Stimulated activated CD8-positive, alpha-beta memory T cell treated with anti-CD3 and anti-CD28 coated beads, Interleukin-4, amount 100 ng/mL, for 24 hours (primary cell): ENCODE data around the gene SHROOM1.

Source experiments
- DNase-seq: peaks from one replicate; pipeline ENCODE4 v3.0.0-alpha.2; 2020; ENCODE audit warnings: low read depth

Gene SHROOM1

DNA sequence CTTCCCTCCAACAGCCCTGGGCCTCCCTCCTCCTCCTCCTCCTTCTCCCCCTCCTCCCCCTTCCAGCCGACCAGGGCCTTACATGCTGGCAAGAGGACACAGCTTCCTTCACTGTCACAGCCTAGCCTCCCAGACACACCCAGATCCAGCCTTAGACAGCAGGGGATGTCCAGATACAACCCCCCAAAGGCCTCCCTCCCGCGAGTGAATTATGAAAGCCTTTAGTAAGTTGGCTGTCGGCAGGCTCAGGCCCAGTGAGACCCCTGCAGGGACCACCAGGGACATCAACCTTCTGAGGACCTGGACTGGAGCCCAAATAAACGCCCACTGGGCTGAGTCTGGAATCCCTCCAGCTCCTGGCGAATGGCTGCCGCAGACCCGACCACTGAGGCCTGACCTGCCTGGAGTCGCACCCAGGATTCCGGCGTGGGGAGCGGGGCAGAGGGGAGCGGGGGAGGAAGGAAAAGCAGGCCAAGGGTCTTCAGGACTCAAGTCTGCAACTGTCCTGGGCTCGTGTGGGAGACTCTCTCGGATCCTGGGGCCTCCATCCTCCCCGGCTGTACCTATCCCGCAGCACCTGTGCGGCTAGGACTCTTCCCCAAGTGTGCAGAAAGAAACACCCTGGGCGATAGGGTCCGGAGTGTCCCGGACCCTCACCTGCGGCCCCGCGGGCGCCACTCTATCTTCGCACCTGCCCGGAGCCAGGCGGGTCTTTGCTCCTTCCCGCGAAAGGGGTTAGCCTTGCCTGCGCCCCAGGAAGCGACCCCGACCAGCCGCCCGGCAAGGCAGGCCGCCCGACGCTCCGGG is 54.1 kb downstream of the SHROOM1 start:
- no peak for DNase-seq

- no peak for DNase-seq
Observed at GRCh38 chr5:132775476-132775961, 54.9 kb downstream of the SHROOM1 start.

GRCh38 chr5:132774896-132775295 is 55.6 kb downstream of the SHROOM1 start:
- DNase-seq = no peak

DNA sequence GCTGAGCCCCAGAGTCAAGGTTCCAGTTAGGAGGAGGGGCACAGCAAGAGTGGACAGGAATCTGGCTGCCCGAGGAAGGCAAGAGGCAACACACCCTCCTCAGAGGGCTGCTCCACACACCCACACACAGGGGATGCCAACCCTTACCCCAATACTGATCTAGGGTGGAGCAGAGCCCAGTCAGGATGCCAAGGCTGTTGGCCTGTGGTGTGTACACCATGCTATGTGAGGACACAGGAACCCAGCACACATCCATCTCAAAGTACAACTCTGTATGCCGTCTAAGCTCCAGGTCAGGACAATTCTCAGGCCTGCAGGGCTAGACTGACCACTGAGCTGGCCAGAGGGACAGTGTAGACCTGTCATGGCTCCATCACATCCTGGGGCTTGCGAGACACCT is 56.0 kb downstream of the SHROOM1 start:
- DNase-seq = no peak

- no peak for DNase-seq
Observed at GRCh38 chr5:132773601-132774355, 56.7 kb downstream of the SHROOM1 start.

DNA sequence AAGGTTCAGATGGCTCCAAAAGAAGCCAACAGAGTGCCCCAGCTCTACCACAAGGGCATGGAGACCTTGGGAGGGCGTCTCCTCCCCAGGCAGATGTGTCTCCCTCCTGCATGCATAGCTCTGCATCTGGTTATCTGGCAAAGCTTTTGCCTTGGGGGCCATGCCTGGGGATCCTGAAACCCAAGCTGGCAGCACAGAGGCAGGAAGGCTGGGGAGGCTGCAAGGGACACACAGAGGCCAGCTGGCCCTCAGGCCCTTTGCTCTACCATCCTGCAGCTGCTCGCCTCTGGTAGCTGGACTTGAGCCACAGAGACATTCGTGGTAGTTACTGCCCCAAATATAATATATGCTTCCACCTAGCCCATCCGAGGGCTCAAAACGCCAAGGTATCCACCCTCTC is 57.3 kb downstream of the SHROOM1 start:
- DNase-seq = no peak

GRCh38 chr5:132772291-132773070 is 58.0 kb downstream of the SHROOM1 start:
- no peak for DNase-seq
